NT2/D1 (cell line): ENCODE results near the gene TMPRSS11E.
"Not testable (repeated sequence)": the region's sequence is repeated elsewhere in the genome, so short reads cannot be mapped to it uniquely, and the experiment has no call there.

Experiments used
- DNase-seq: peaks from one replicate; pipeline ENCODE4 v3.0.0-alpha.2; 2011; ENCODE audit warnings: low read depth, low spot score
- H3K27me3 ChIP-seq: 2 replicates; pipeline ENCODE4 v1.6.0; 2011; ENCODE audit warnings: mild to moderate bottlenecking; ENCODE audit not compliant: insufficient read length, insufficient read depth
- H3K36me3 ChIP-seq: 2 replicates; pipeline ENCODE4 v1.6.1; 2011; ENCODE audit warnings: mild to moderate bottlenecking, low read length, mixed read lengths; ENCODE audit not compliant: insufficient read depth, insufficient read length
- H3K4me1 ChIP-seq: 2 replicates; pipeline ENCODE4 v1.5.1; 2011; ENCODE audit not compliant: insufficient read depth, insufficient read length
- H3K4me3 ChIP-seq: 2 replicates; pipeline ENCODE4 v1.5.1; 2011; ENCODE audit warnings: low read depth; ENCODE audit not compliant: insufficient read length
- H3K9ac ChIP-seq: 2 replicates; pipeline ENCODE4 v1.6.0; 2011; ENCODE audit warnings: low read depth; ENCODE audit not compliant: insufficient read length
- H3K9me3 ChIP-seq: 2 replicates; pipeline ENCODE4 v1.5.1; 2011; ENCODE audit warnings: mild to moderate bottlenecking, low read length; ENCODE audit not compliant: insufficient read depth
- SUZ12 ChIP-seq: IDR thresholded peaks from 2 replicates; pipeline ENCODE4 v1.6.1; 2011; ENCODE audit not compliant: insufficient read length, insufficient read depth; ENCODE audit errors: extremely low read depth
- YY1 ChIP-seq: IDR thresholded peaks from 2 replicates; pipeline ENCODE4 v1.6.1; 2011; ENCODE audit not compliant: insufficient read length, insufficient read depth
- ZNF274 ChIP-seq: IDR thresholded peaks from 2 replicates; pipeline ENCODE4 v1.6.1; 2011; ENCODE audit warnings: mild to moderate bottlenecking, low read depth, low read length

TMPRSS11E gene

DNA sequence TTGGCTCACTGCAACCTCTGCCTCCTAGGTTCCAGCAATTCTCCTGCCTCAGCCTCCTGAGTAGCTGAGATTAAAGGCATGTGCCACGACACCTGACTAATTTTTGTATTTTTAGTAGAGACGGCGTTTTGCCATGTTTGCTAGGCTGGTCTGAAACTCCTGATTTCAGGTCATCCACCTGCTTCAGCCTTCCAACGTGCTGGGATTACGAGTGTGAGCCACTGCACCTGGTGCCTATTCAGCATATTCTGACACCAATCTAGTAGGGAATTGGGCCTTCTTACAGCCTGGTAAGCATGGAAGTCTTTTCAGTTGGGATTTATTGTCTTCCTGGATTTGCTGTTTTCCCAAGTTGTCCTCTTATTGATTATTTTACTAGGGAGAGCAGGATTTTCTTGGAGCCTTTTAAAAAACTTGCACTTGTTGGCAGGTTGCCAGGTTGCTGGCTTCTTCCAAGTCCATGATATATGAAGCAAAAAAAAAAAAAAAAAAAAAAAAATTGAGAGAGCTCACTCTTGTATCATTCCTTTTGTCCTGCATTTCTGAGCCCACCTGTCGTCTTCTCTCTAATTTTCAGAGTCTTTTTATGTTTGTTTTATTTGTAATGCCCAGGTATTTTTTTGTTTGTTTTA is 43.7 kb downstream of the TMPRSS11E start:
- Histone ChIP-seq H3K9me3 (no peaks in the 10 kb centered on the region), H3K36me3 (no peaks in the 10 kb centered on the region), H3K9ac (no peak overlapping the region), H3K27me3 (no peaks in the 10 kb centered on the region), H3K4me1 (no peaks in the 10 kb centered on the region), H3K4me3 (no peak overlapping the region)
- no peak for DNase-seq
- no peak for TF ChIP-seq ZNF274
- no peak for TF ChIP-seq YY1
- TF ChIP-seq SUZ12 = no peak

DNA sequence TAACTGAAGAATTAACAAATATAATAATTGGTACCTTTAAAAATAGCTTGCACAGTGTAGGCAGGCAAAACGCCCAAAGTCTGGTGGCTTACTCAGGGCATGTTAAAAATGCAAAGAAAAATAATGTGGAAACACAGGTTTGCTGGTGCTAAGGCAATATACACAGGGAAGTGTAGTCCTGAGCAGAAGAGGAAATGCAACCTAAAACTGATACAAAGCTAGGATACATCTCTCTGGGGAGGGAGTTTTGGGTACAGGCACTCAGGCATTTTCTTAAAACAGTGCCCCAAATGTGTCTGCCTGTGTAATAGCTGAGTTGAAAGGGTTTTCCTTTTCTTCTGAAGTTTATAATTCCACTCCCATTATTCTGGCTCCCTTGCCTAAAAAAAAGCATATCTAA is 47.4 kb downstream of the TMPRSS11E start:
- Histone ChIP-seq H3K4me3 (no peak overlapping the region), H3K4me1 (no peaks in the 10 kb centered on the region), H3K9ac (no peak overlapping the region)

DNA sequence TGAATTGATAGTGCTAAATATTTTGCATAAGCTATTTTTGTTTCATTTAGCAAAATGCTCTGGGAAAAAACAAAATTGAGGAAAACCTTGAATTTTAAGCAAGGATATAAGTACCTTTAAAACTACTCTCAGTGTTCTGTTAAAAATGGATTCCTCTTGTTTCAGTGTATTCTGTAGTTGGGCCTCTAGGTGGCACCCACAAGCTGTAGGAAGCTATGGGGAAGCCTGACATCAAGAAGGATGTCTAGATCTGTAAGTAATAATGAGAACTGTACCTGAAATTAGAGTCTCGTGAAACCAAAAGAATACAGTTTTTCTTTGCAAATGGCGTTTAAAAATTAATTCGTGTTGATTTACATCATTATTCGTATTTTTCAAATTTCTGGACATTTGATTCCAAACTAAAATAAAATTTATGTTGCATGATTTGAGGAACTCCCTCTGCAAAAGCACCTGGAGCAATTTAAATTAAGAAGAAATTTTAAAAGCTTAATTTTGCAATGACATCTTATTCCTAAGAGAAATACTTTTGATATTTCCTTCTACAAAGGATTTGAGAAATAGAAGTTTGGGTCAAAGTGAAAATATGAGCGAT is 51.2 kb downstream of the TMPRSS11E start:
- H3K27me3 ChIP-seq = no peaks in the 10 kb centered on the region
- H3K9me3 ChIP-seq = no peaks in the 10 kb centered on the region
- TF ChIP-seq ZNF274 (no peak), YY1 (no peak), SUZ12 (no peak)
- DNase-seq = peak; percentile 39
- no peaks in the 10 kb centered on the region for H3K36me3 ChIP-seq
- no peak overlapping the region for H3K4me3 ChIP-seq
- H3K9ac ChIP-seq = no peak overlapping the region
- no peaks in the 10 kb centered on the region for H3K4me1 ChIP-seq

More for the DNA sequence above, 47.4 kb downstream of the TMPRSS11E start:
- Histone ChIP-seq H3K9me3 (no peaks in the 10 kb centered on the region), H3K27me3 (no peaks in the 10 kb centered on the region), H3K36me3 (no peaks in the 10 kb centered on the region)
- TF ChIP-seq SUZ12 = no peak
- no peak for TF ChIP-seq ZNF274
- TF ChIP-seq YY1 = no peak
- no peak for DNase-seq

DNA sequence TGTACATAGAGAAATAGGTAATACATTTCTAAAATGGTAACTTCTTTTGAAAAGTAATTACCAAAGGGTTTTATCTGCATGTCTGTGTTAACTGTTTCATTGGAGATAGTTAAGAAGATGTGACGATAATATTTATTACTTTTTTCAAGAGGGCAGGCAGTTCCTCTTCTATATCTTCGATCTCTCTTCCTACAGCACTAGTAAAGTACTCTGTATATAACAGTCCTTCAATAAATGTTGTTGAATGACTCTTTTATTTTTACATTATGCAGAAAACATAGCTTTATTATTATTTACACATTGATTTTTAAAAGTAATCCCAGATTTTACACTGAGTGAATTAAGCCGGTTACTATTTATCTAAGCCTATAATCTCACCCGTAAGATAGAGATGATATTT is 51.8 kb downstream of the TMPRSS11E start:
- no peak for DNase-seq
- Histone ChIP-seq H3K27me3 (no peaks in the 10 kb centered on the region), H3K36me3 (no peaks in the 10 kb centered on the region), H3K9ac (no peak overlapping the region), H3K9me3 (no peaks in the 10 kb centered on the region), H3K4me3 (no peak overlapping the region), H3K4me1 (no peaks in the 10 kb centered on the region)
- TF ChIP-seq ZNF274 (no peak), SUZ12 (no peak), YY1 (no peak)

DNA sequence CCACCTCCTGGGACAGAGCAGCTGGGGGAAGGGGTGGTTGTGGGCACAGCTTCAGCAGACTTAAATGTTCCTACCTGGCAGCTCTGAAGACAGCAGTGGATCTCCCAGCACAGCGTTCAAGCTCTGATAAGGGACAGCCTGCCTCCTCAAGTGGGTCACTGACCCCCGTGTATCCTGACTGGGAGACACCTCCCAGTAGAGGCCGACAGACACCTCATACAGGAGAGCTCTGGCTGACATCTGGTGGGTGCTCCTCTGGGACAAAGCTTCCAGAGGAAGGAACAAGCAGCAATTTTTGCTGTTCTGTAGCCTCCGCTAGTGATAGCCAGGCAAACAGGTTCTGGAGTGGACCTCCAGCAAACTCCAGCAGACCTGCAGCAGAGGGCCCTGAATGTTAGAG is 56.2 kb downstream of the TMPRSS11E start:
- not testable (repeated sequence) for H3K27me3 ChIP-seq, H3K9ac ChIP-seq, DNase-seq, H3K4me1 ChIP-seq, H3K4me3 ChIP-seq, H3K36me3 ChIP-seq, H3K9me3 ChIP-seq

DNA sequence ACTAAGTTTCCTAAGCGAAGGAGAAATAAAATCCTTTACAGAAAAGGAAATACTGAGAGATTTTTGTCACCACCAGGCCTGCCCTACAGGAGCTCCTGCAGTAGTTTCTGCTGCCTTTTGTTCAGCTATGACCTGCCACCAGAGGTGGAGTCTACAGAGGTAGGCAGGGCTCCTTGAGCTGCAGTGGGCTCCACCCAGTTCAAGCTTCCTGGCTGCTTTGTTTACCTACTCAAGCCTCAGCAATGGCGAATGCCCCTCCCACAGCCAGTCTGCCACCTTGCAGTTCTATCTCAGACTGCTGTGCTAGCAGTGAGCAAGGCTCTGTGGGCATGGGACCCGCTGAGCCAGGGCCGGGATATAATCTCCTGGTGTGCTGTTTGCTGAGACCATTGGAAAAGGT is 57.6 kb downstream of the TMPRSS11E start:
- not testable (repeated sequence) for H3K9ac ChIP-seq, H3K9me3 ChIP-seq, H3K36me3 ChIP-seq, H3K4me3 ChIP-seq, H3K4me1 ChIP-seq, DNase-seq, H3K27me3 ChIP-seq

GRCh38 chr4:68505452-68505851 is 58.2 kb downstream of the TMPRSS11E start:
- H3K36me3 ChIP-seq, DNase-seq, H3K4me1 ChIP-seq, H3K4me3 ChIP-seq, H3K9me3 ChIP-seq, H3K9ac ChIP-seq, H3K27me3 ChIP-seq: not testable (repeated sequence)

GRCh38 chr4:68518889-68519288 is 71.6 kb downstream of the TMPRSS11E start:
- Histone ChIP-seq H3K9ac (no peak overlapping the region), H3K27me3 (no peaks in the 10 kb centered on the region), H3K4me3 (no peak overlapping the region), H3K4me1 (no peaks in the 10 kb centered on the region), H3K9me3 (no peaks in the 10 kb centered on the region), H3K36me3 (no peaks in the 10 kb centered on the region)
- DNase-seq = no peak
- no peak for TF ChIP-seq YY1
- TF ChIP-seq SUZ12 = no peak
- no peak for TF ChIP-seq ZNF274
